NCI-H2171 (cell line): ENCODE data around the gene USP34.
A peak's percentile ranks its signal among the peaks of the same experiment; 100 is the strongest.
"Not testable (repeated sequence)": the region's sequence is repeated elsewhere in the genome, so short reads cannot be mapped to it uniquely, and the experiment has no call there.

Experiments used
- DNase-seq: peaks from one replicate; lab custom pipeline; 2025; lab: John Stamatoyannopoulos, UW

The USP34 gene, protein sequence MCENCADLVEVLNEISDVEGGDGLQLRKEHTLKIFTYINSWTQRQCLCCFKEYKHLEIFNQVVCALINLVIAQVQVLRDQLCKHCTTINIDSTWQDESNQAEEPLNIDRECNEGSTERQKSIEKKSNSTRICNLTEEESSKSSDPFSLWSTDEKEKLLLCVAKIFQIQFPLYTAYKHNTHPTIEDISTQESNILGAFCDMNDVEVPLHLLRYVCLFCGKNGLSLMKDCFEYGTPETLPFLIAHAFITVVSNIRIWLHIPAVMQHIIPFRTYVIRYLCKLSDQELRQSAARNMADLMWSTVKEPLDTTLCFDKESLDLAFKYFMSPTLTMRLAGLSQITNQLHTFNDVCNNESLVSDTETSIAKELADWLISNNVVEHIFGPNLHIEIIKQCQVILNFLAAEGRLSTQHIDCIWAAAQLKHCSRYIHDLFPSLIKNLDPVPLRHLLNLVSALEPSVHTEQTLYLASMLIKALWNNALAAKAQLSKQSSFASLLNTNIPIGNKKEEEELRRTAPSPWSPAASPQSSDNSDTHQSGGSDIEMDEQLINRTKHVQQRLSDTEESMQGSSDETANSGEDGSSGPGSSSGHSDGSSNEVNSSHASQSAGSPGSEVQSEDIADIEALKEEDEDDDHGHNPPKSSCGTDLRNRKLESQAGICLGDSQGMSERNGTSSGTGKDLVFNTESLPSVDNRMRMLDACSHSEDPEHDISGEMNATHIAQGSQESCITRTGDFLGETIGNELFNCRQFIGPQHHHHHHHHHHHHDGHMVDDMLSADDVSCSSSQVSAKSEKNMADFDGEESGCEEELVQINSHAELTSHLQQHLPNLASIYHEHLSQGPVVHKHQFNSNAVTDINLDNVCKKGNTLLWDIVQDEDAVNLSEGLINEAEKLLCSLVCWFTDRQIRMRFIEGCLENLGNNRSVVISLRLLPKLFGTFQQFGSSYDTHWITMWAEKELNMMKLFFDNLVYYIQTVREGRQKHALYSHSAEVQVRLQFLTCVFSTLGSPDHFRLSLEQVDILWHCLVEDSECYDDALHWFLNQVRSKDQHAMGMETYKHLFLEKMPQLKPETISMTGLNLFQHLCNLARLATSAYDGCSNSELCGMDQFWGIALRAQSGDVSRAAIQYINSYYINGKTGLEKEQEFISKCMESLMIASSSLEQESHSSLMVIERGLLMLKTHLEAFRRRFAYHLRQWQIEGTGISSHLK (N-terminal part only)

DNA sequence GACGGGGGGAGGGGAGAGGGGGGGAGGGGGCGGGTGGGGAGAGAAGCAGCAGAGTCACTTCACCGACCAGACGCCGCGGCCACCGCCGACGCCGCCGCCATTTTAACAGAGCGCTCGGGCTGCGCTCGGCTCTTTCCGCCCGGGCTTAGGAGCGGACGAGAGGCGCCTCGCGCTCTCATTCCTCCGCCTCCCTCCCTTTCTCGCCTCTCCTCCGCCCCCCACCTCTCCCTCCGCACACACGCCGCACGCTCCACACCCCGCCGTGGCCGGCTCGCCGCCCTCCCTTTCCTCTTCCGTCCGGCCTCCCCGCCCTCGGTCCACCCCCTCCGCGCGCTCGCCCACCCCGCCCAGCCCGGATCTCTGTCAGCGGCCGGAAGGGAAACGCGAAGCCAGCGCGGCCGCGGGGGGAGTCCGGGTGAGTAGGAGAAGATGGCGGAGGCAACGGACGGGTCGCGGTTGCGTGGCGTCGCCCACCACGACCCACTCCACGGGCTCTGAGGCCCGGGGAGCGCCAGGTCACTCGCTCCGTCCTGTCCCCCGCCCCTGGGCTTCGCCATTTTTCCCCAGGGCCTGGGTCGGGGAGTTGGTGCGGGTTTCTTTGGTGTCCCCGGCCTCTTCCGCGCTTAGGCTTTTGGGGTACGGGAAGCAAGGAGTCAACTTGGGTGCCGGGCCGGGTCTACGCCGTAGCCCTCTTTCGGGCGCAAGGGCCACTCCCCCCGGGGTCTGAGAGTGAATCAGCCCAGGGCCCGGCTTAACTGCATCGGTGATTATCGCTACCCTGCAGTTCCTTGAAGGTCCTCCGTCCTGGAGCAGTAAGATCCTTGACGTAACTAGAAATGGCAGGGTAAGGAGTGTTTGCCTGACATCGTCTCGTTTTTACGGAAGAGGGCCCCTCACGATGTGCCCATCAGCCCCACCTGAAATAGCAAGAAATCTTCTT lies at the start of gene USP34:
Gene USP34 (minus strand): TSS at position 123 of the 940 bp plus-strand sequence. CDS start 395 bp downstream, outside the sequence.
- DNase-seq, result peak; percentile 90

DNA sequence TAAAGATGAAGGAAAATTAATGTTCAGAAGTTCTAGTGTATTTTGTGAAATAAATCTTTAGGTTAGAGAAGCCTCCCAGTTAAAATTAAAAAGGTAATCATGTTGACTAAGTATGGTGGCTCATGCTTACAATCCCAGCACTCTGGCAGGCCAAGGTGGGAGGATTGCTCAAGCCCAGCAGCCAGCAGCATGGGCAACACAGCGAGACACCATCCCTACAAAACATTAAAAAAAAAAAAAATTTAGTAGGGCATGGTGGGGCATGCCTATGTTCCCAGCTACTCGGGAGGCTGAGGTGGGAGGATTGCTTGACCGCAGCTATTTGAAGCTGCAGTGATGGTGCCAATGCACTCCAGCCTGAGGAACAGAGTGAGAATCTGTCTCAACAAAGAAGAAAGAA lies 49.4 kb upstream of the USP34 start:
- no peak for DNase-seq

DNA sequence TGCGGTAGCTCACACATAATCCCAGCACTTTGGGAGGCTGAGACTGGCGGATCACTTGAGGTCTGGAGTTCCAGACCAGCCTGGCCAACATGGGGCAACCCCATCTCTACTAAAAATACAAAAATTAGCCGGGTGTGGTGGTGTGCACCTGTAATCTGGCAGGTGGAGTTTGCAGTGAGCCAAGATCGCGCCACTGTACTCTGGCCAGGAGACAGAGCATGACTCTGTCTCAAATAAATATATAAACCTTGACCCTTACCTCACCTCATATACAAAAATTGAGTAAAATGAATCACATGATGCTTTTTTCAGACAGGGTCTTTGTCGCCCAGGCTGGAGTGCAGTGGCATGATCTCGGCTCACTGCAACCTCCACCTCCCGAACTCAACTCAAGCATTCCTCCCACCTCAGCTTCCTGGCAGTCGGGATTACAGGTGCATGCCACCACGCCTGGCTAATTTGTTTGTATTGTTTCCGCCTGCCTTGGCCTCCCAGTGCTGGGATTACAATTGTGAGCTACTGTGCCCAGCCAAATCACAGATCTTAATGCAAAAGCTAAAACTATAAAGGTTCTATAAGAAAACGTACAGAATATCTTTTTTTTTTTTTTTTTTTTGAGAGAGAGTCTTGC lies 42.0 kb upstream of the USP34 start:
- DNase-seq, result no peak

DNA sequence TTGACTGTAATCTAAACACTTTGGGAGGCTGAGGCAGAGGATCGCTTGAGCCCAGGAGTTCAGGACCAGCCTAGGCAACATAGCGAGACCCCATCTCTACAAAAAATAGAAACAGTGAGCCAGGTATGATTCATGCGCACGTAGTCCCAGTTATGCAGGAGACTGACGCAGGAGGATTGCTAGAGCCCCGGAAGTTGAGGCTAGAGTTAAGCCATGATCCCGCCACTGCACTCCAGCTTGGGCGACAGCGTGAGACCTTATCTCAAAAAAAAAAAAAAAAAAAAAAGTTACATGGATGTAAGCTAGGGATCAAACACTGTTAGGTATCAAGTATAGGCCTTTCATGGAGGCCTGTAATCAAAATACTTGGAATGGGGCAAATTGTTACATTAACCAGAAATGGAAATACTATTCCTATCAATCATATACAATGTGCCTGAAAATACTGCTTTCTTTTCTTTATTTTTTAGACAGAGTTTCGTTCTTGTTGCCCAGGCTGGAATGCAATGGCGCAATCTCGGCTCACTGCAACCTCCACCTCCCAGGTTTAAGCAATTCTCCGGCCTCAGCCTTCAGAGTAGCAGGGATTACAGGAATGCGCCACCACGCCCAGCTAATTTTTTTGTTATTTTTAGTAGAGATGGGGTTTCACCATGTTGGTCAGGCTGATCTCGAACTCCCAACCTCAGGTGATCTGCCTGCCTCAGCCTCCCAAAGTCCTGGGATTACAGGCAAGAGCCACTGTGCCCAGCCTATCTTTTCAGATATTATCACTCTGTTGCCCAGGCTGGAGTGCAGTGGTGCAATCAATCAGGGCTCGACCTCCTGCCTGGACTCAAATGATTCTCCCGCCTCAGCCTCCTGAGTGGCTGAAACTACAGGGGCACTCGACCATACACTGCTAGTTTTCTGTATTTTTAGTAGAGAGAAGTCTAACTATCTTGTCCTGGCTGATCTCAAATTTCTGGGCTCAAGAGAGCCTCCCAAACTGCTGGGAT lies 40.1 kb upstream of the USP34 start:
- no peak for DNase-seq

DNA sequence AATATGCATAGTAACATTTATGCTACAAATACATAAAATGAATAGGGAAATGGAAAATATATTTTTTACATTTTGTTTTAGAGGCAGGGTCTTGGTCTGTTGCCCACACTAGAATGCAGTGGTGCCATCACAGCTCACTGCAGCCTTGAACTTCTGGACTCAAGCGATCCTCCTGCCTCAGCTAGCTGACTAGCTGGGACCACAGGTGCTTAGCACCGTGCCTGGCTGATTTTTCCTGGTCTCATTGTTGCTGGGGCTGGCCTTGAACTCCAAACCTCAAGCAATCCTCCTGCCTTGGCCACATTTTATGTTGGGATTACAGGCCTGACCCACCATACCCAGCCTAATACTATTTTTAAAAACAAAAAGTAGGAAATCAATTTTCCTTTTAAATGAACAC lies 34.1 kb upstream of the USP34 start:
- no peak for DNase-seq

DNA sequence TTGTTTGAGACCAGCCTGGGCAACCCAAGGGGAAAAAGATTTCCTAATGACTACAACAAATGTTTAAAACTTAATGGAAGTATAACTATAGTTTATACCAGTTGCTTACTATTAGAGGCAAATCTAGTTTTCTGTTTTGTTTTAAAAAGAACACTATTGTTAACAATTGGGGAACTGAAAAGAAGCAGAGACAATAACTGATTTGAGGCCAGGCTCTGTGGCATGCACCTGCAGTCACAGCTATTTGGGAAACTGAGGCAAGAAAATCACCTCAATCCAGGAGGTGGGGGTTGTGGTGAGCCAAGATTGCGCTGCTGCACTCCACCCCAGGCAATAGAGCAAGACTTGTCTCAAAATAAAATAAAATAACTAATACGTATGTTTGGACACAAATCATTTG lies 28.2 kb upstream of the USP34 start:
- DNase-seq, result no peak

DNA sequence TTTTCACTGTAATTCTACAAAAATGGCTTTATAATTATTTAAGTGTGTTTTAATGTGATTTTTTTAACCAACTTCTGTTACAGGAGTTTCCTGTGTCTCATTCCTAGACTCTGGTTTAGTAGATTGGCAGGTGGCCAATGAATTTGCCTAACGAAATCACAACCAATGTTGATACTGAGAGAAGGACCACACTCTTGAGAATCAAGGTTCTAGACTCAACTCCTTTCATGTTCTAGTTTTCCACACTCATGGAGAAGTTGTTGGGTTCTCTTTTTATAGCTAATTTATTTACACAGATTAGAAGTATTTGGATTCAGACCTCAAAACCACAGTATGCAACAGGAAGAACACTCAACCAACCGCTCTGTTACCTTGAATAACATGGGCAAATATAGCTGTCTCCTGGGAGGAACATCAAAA lies 22.6 kb upstream of the USP34 start:
- no peak for DNase-seq

DNA sequence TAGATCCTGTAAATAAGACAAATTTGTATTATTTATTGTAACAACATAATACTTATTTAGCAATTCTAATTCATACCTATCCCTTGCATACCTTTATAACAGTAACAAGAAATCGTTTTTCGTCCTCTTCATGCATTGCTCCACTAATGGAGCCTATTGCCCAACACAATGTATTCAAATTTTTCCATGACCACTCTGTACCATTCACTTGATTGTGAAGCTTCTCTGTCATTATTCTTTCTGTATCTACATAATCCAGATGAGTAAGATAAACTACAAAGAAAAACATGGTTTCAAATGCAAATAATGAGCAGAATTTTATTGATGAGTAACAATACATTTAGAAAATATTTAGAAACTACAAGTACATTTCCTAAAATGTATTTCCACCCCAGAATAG lies 21.6 kb upstream of the USP34 start:
- no peak for DNase-seq

DNA sequence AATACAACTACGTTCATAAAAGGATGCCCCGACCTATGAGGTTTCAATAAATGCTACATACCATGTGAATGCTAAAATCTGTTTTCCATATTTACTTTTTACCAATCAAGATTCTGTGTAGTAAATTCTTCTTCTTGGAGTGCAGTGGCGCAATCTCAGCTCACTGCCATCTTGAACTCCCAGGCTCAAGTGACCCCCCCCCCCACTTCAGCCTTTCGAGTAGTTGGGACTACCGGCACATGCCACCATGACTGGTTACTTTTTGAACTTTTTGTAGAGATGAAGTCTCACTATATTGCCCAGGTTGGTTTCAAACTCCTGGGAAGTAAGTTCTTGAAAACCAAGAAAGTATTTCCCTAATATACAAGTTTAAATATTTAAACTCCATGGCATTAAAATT lies 14.4 kb upstream of the USP34 start:
- no peak for DNase-seq

DNA sequence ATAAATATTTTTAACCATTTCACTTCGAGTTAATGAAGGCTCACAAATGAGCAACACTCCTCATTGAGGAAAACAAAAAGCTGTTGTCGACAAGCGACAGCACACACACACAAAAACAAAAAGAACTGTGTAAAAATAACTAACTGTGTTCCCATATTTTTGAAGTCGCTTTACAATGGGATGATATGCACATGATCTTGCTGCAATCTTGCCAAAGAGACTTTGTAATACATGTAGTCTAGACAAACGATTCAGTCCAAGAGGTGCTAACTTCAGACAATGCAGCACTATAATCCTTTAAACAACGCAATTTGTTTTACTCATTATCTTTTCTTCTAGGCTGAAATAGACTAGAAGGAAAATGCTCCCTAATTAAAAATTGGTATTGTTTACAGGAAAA lies 7.2 kb upstream of the USP34 start:
- no peak for DNase-seq

DNA sequence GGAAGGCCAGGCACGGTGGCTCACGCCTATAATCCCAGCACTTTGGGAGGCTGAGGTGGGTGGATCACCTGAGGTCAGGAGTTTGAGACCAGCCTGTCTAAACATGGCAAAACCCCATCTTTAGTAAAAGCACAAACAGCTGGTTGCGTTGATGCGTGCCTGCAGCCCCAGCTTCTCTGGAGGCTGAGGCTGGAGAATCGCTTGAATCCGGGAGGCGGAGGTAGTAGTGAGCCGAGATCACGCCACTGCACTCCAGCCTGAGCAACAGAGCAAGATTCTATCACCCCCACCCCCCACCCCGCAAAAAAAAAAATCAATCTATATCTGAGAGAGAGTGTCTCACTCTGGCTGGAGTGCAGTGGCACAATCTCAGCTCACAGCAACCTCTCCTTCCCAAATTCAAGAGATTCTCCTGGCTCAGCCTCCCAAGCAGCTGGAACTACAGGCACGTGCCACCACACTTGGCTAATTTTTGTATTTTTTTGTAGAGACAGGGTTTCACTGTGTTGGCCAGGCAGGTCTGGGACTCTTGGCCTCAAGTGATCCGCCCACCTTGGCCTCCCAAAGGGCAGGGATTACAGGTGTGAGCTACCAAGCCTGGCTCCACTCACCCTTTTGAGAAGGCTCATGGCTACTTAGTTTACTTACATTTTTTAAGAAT lies 6.2 kb upstream of the USP34 start:
- DNase-seq, result not testable (repeated sequence)

DNA sequence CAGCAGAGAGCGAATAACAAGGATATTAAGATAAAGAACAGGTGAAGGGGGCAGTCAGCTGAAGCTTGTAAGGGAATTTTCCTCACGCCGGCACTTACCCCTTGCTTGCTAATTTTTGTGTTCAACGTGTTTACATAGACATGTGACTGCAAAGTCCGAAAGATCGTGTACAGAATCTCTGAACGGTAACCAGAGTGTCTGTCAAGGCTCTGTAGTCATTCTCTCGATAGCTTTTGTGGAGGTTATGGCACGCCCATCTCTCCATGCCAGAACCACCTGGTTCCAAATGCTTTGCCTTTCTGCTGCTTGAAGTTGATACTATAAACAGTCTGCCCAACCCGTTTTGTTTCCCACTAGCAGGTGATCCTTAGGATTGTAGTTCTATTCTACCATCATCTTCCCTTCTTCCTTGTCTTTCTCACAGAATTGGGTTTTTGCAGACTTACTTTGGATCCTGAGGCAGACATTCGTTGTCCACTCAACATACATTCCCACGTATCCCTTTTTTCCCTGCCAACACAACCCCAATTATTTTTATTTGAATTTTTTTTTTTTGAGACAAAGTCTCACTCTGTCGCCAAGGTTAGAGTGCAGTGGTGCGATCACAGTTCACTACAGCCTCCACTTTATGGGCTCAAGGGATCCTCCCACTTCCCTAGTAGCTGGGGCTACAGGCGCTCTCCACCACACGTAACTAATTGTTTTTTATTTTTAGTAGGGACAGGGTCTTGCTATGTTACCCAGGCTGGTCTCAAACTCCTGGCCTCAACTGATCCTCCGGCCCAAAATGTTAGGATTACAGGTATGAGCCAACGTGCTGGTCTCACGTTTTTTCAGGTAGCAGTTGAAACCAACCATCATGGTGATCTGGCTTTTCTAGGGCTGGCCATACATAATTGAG lies 1.3 kb upstream of the USP34 start:
- DNase-seq, result no peak

DNA sequence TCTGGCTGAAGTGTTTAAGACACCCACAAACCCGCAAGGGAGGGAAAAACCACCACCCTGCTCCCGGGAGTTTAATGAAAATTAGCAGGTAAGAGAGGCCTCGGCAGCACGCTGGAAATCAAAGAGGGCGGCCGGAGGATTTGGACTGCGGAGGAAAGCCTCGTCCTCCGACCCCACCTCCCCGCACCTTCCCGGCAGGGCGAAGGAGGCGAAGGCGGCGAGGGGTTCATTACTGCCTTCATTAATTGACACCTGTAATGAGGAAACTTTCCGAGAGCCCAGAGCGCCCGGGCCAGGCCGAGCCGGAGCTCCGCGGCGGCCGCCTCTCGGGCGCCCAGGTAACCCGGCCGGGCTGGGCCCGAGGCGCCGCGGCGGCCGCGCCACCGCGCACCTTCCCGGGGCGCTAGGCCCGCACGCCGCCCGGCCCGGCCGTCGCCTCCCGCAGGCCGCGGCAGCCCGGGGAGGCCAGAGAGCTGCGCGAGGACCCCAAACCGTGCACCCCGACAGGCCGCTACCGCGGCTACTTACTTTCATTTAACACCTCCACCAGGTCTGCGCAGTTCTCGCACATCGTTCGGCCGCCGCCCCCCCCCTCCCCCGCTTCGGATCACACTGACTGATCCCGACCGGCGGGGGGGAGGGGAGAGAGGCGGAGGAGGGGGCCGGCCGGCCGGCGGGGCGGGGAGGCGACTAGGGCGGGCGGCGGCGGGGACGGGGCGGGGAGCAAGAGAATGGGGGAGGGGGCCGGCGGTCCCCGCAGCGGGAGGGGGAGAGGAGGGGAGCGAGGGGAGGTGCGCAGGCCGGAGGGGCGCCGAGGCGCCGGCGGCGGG lies 550 bp downstream of the USP34 start:
- peak; percentile 90 for DNase-seq

DNA sequence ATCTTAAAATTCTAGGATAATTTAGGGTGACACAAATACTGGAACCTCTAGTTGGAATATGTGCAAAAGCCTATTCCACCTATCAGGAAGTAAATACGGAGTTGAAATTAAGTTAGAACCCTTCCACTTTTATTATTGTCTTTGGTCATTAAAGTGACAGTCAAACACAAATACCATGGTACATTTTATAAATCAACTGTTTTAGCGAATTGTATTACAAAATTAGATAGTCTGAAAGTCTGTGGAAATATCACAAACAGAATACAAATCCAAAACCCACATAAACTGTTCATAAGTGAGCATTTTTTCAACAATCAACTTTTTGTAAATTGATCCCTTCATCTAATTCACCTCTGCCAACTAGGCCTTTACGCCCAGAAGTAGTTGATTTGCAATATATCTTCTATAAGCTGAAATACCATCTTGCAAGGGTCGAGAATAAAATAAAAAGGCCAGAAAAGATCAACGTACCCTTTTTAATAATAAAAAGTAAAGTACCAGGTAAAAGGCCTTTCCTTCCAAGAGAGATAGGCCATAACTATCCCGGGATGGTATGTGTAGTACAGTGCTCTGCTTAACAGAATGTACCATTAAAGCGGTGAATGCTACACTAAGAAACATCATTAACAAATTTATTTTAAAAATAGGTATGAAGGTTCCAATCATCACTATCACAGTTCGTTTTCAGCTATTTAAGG lies 1.3 kb downstream of the USP34 start:
- no peak for DNase-seq

DNA sequence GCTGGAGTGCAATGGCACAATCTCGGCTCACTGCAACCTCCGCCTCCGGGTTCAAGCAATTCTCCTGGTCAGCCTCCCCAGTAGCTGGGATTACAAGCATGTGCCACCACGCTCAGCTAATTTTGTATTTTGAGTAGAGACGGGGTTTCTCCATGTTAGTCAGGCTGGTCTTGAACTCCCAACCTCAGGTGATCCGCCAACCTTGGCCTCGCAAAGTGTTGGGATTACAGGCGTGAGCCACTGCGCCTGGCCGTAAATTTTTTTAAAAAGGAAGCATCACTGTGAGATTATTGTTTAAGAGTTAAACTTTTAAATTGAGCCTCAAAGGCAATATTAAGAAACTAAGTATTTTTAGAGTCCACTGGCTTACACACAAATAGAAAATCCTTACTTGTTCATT lies 2.7 kb downstream of the USP34 start:
- not testable (repeated sequence) for DNase-seq

DNA sequence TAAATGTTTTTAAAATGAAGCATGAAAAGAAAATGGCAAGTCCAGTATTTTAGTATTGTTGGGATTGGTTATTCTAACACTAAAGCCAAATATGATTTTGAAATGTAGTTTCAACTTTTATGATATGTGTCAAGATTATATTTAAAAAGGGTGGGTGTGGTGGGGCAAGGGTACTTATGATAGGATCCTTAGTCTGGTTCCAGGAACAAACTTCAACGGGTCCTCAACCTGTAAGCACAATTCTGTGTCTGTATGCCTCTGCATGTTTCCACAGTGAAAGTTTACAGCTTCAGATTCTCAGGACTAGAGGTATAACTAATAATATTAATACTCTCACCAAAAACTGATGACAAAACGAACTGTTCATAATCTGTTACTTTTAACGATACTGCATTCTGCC lies 5.8 kb downstream of the USP34 start:
- no peak for DNase-seq
